Osteocyte (in vitro differentiated cells): ENCODE results near the gene CDC42EP4. TPM values are rescaled to one million over a fixed set of nuclear protein-coding genes. Genes with fewer than 3 reads are reported as not detected.

Experiments
- DNase-seq: peaks from one replicate; pipeline ENCODE4 v3.0.0; 2021; ENCODE audit warnings: mixed read lengths; ENCODE audit not compliant: unreplicated experiment; ENCODE audit errors: extremely low spot score
- H3K27ac Mint-ChIP-seq: one replicate; pipeline ENCODE4 v1.8.0; 2021; ENCODE audit warnings: mild to moderate bottlenecking, mixed read lengths; ENCODE audit not compliant: unreplicated experiment
- H3K27me3 Mint-ChIP-seq: one replicate; pipeline ENCODE4 v1.8.0; 2021; ENCODE audit warnings: mixed read lengths; ENCODE audit not compliant: unreplicated experiment
- H3K36me3 Mint-ChIP-seq: one replicate; pipeline ENCODE4 v1.8.0; 2021; ENCODE audit warnings: mixed read lengths; ENCODE audit not compliant: unreplicated experiment
- H3K4me1 Mint-ChIP-seq: one replicate; pipeline ENCODE4 v1.8.0; 2021; ENCODE audit warnings: mixed read lengths; ENCODE audit not compliant: unreplicated experiment
- H3K4me3 Mint-ChIP-seq: one replicate; pipeline ENCODE4 v1.8.0; 2021; ENCODE audit warnings: mild to moderate bottlenecking, moderate library complexity, mixed read lengths; ENCODE audit not compliant: unreplicated experiment
- H3K9me3 Mint-ChIP-seq: one replicate; pipeline ENCODE4 v1.8.0; 2021; ENCODE audit warnings: mixed read lengths; ENCODE audit not compliant: unreplicated experiment
- CTCF ChIP-seq: fragments of 200-600 bp; sonication (generic); IDR thresholded peaks from 2 replicates; pipeline ENCODE4 v1.5.0; 2021; ENCODE audit warnings: antibody characterized with exemption, mild to moderate bottlenecking, moderate library complexity
- total RNA-seq: library from RNA; stranded (reverse); gene quantifications from 2 replicates; pipeline ENCODE4 v1.2.1, GENCODE V29; 2021

Gene CDC42EP4
- total RNA-seq, 1 donor from 2014 or later = 32.0 TPM

- no peak for TF ChIP-seq CTCF
- Mint-ChIP-seq H3K9me3 (no peaks in the 10 kb centered on the region), H3K27me3 (no peaks in the 10 kb centered on the region), H3K4me1 (peaks cover 1% of the 10 kb centered on the region), H3K4me3 (no peak overlapping the region), H3K36me3 (no peaks in the 10 kb centered on the region), H3K27ac (no peak overlapping the region)
- DNase-seq = no peak
Observed at GRCh38 chr17:73269791-73270190, 42.0 kb downstream of the CDC42EP4 start.

GRCh38 chr17:73269329-73269615 lies 42.5 kb downstream of the CDC42EP4 start:
- Mint-ChIP-seq H3K4me3 (no peak overlapping the region), H3K27ac (no peak overlapping the region), H3K36me3 (no peaks in the 10 kb centered on the region), H3K4me1 (peaks cover 1% of the 10 kb centered on the region), H3K27me3 (no peaks in the 10 kb centered on the region), H3K9me3 (no peaks in the 10 kb centered on the region)
- no peak for TF ChIP-seq CTCF
- DNase-seq = no peak

GRCh38 chr17:73268582-73269328 lies 43.0 kb downstream of the CDC42EP4 start:
- no peak overlapping the region for H3K27ac Mint-ChIP-seq
- no peaks in the 10 kb centered on the region for H3K27me3 Mint-ChIP-seq
- no peak for DNase-seq
- H3K9me3 Mint-ChIP-seq = no peaks in the 10 kb centered on the region
- H3K4me3 Mint-ChIP-seq = no peak overlapping the region
- no peak for TF ChIP-seq CTCF
- peaks cover 1% of the 10 kb centered on the region for H3K4me1 Mint-ChIP-seq
- H3K36me3 Mint-ChIP-seq = no peaks in the 10 kb centered on the region

- Mint-ChIP-seq H3K27me3 (no peaks in the 10 kb centered on the region), H3K9me3 (no peaks in the 10 kb centered on the region), H3K36me3 (no peaks in the 10 kb centered on the region), H3K27ac (no peak overlapping the region), H3K4me1 (peaks cover 1% of the 10 kb centered on the region), H3K4me3 (no peak overlapping the region)
- no peak for DNase-seq
- no peak for TF ChIP-seq CTCF
Observed at GRCh38 chr17:73267648-73268537, 43.9 kb downstream of the CDC42EP4 start.

- Mint-ChIP-seq H3K27me3 (no peaks in the 10 kb centered on the region), H3K36me3 (no peaks in the 10 kb centered on the region), H3K27ac (no peak overlapping the region), H3K4me1 (peaks cover 9% of the 10 kb centered on the region), H3K9me3 (no peaks in the 10 kb centered on the region), H3K4me3 (no peak overlapping the region)
- DNase-seq = no peak
- TF ChIP-seq CTCF = no peak
Observed at GRCh38 chr17:73266796-73267195, 45.0 kb downstream of the CDC42EP4 start.
